Measurements from ENCODE around the gene COL23A1. TPM values are rescaled to one million over a fixed set of nuclear protein-coding genes. Genes with fewer than 3 reads are reported as not detected.

Gene COL23A1
- total and polyA plus RNA-seq, 2 of the 8 experiments (the other 6 are each of a cell fraction or from before 2014, with no cell fraction given): 3.1 to 4.7 TPM

DNA sequence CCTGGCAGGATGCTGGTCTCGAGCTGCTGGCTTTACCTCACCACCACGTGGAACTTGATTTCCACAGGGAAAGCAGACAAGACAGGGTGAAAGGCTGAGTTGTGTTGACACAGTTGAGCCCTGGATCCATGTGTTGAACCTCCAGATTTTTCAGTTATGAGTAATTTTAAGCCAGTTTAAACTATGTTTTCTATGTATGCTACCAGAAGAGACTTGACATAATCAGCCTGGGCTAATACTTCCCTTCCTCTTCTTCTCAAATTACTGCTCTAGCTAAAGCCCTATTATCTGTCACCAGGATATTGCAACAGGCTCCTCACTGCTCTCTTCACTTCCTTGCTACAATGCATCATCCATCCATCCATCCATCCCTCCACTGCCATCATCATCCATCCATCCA, 345.6 kb downstream of the COL23A1 start:
- Histone ChIP-seq H3K27ac (ENCODE audit: low read depth, low read length) (no peak overlapping the region), H4K8ac (ENCODE audit: extremely low read depth, insufficient read depth, low read length) (no peak overlapping the region), H2BK5ac (ENCODE audit: low read depth, low read length) (no peak overlapping the region), H3K9me3 (ENCODE audit: insufficient read depth in 2 of 2, low read depth in 1 of 2, low read length in 1 of 2) (no peaks in the 10 kb centered on the region), H2BK15ac (ENCODE audit: low read length) (no peak overlapping the region), H2BK12ac (ENCODE audit: low read depth, low read length) (no peak overlapping the region), H3K23ac (ENCODE audit: insufficient read length) (no peak overlapping the region), H3K9ac (replicated peaks in 1 of 4; ENCODE audit: extremely low read depth in 1 of 4, low read depth in 3 of 4, low read length in 3 of 4) (no peak overlapping the region), H3K4me3 (ENCODE audit: extremely low read depth in 1 of 4, insufficient read depth in 2 of 4, low read depth in 3 of 4, low read length in 4 of 4) (no peak overlapping the region), H3K4me1 (replicated peaks in 1 of 4; ENCODE audit: control insufficient read depth in 3 of 4, insufficient read depth in 4 of 4, low read length in 3 of 4) (peaks cover 0 to 3% (median under 1%) of the 10 kb centered on the region in 4 experiments; a peak in 4 of 7 replicates), H2AK5ac (ENCODE audit: low read depth, low read length) (no peak overlapping the region), H3K27me3 (replicated peaks in 1 of 4; ENCODE audit: control insufficient read depth in 3 of 4, extremely low read depth in 1 of 4, insufficient read depth in 3 of 4, low read length in 3 of 4) (no peaks in the 10 kb centered on the region; a peak in 1 of 7 replicates), H3K4me2 (ENCODE audit: insufficient read depth in 1 of 2, low read depth in 2 of 2, low read length in 2 of 2) (no peak overlapping the region), H3K36me3 (ENCODE audit: control insufficient read depth in 2 of 4, insufficient read depth in 4 of 4, low read length in 3 of 4) (no peaks in the 10 kb centered on the region), H2BK20ac (ENCODE audit: low read length) (no peak overlapping the region), H2BK120ac (replicated peaks; ENCODE audit: low read depth, low read length) (no peak overlapping the region), H3K14ac (ENCODE audit: insufficient read length) (no peak overlapping the region), H4K5ac (ENCODE audit: insufficient read length, low read depth, low read length) (no peak overlapping the region), H3K18ac (ENCODE audit: extremely low read depth, low read length) (no peak overlapping the region), H3K56ac (replicated peaks; ENCODE audit: insufficient read length, low read depth, low read length) (no peak overlapping the region), H3K4ac (replicated peaks; ENCODE audit: insufficient read length, low read depth, low read length) (no peak overlapping the region), H3K23me2 (ENCODE audit: low read depth, low read length) (peaks cover 11% of the 10 kb centered on the region; the same call in 1 of the 2 replicates), H2AFZ (ENCODE audit: low read length) (no peak overlapping the region), H4K91ac (replicated peaks; ENCODE audit: insufficient read length, low read length) (no peak overlapping the region), H3K79me2 (ENCODE audit: control insufficient read depth in 1 of 2, insufficient read depth in 2 of 2, low read length in 2 of 2) (no peaks in the 10 kb centered on the region), H3K79me1 (ENCODE audit: low read depth, low read length) (no peaks in the 10 kb centered on the region), H4K20me1 (replicated peaks in 1 of 2; ENCODE audit: control insufficient read depth in 1 of 2, insufficient read depth in 2 of 2, low read length in 2 of 2) (peaks cover 0 to 2% of the 10 kb centered on the region in 2 experiments)
- WGBS, 2 experiments (ENCODE audit: extremely low coverage in 1 of 2, insufficient coverage in 1 of 2, insufficient read length in 1 of 2, insufficient replicate concordance in 2 of 2, low coverage in 1 of 2, low lambda C conversion rate in 2 of 2, missing lambda C conversion rate in 1 of 2): 85% methylated on average over 2 of the region's 2 CpGs; no CpG with 5 or more reads in 1 of the 2 experiments
- DNase-seq (ENCODE audit: low read depth in 1 of 2, low spot score in 2 of 2) (no peak), FAIRE-seq (no peak)
- ChIA-PET CTCF (ENCODE audit: partially characterized antibody) (interaction anchor here (0.7 to 2.3 kb wide), 3 partner anchors 10 to 345 kb away, joined by 4 to 8 read pairs (median 4); partner anchors contain the start of gene COL23A1), POLR2A (ENCODE audit: partially characterized antibody) (interaction anchor here (0.7 to 1.0 kb wide), 2 partner anchors 9 to 82 kb away, joined by 3 read pairs; no protein-coding TSS in a partner anchor)
- TF ChIP-seq SIX5 (IDR thresholded peaks at IDR 0.05; ENCODE audit: low read depth, low read length) (no peak), TEAD4 (IDR thresholded peaks at IDR 0.05; ENCODE audit: low read depth, low read length) (no peak), GTF2F1 (IDR thresholded peaks at IDR 0.05; ENCODE audit: borderline replicate concordance, low read depth, low read length) (no peak), RAD21 (IDR thresholded peaks at IDR 0.05 in 1 of 2, conservative IDR thresholded peaks at IDR 0.05 in 1 of 2; ENCODE audit: low read depth in 2 of 2, low read length in 2 of 2) (no peak), POLR2AphosphoS5 (IDR thresholded peaks at IDR 0.05; ENCODE audit: low read depth, low read length) (no peak), KDM4A (IDR thresholded peaks at IDR 0.05; ENCODE audit: low read depth, low read length, severe bottlenecking) (no peak), RFX5 (IDR thresholded peaks at IDR 0.05; ENCODE audit: borderline replicate concordance, low read depth, low read length) (no peak), HDAC6 (IDR thresholded peaks at IDR 0.05; ENCODE audit: low read depth, low read length) (no peak), ASH2L (IDR thresholded peaks at IDR 0.05; ENCODE audit: low read length) (no peak), POU5F1 (IDR thresholded peaks at IDR 0.05; ENCODE audit: low read depth, low read length) (no peak), CHD2 (IDR thresholded peaks at IDR 0.05; ENCODE audit: low read length) (no peak)

Data from H1 (cell line).